Coronary artery (tissue), 2 donors: Measurements from ENCODE around the gene UGT1A8.

Experiments used
- DNase-seq: peaks from one replicate; pipeline ENCODE4 v3.0.0-alpha.2; 2017; ENCODE audit warnings: low spot score
- H3K27ac ChIP-seq, 2 donors: fragments of 200-600 bp; sonication (generic); one replicate each; pipeline ENCODE4 v1.5.1; 2016 to 2019
- H3K4me3 ChIP-seq: fragments of 200-600 bp; sonication (generic); 2 replicates; pipeline ENCODE4 v1.5.1; 2016; ENCODE audit warnings: mild to moderate bottlenecking, moderate library complexity
- TF ChIP-seq, protein P1 (sequence below): fragments of 200-600 bp; sonication (generic); IDR thresholded peaks from one replicate; pipeline ENCODE4 v1.5.1; 2019; ENCODE audit warnings: antibody characterized with exemption

UGT1A8 gene

DNA sequence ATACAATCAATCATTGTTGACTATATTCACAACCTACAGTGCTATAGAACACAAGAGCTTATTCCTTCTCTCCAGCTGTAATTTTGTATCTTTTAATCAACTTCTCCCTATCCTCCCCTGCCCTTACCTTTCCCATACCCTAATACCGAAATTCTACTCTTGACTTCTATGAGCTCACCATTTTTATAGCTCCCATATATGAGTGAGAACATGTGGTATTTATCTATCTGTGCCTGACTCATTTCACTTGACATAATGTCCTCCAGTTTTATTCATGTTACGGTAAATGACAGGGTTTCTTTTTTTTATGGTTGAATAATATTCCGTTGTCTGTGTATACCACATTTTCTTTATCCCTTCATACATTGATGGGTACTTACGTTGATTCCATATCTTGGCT lies 163.3 kb downstream of the UGT1A8 start:
- no peak overlapping the region for H3K27ac ChIP-seq
- no peak for DNase-seq
- TF ChIP-seq, protein P1, sequence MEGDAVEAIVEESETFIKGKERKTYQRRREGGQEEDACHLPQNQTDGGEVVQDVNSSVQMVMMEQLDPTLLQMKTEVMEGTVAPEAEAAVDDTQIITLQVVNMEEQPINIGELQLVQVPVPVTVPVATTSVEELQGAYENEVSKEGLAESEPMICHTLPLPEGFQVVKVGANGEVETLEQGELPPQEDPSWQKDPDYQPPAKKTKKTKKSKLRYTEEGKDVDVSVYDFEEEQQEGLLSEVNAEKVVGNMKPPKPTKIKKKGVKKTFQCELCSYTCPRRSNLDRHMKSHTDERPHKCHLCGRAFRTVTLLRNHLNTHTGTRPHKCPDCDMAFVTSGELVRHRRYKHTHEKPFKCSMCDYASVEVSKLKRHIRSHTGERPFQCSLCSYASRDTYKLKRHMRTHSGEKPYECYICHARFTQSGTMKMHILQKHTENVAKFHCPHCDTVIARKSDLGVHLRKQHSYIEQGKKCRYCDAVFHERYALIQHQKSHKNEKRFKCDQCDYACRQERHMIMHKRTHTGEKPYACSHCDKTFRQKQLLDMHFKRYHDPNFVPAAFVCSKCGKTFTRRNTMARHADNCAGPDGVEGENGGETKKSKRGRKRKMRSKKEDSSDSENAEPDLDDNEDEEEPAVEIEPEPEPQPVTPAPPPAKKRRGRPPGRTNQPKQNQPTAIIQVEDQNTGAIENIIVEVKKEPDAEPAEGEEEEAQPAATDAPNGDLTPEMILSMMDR, result no peak

DNA sequence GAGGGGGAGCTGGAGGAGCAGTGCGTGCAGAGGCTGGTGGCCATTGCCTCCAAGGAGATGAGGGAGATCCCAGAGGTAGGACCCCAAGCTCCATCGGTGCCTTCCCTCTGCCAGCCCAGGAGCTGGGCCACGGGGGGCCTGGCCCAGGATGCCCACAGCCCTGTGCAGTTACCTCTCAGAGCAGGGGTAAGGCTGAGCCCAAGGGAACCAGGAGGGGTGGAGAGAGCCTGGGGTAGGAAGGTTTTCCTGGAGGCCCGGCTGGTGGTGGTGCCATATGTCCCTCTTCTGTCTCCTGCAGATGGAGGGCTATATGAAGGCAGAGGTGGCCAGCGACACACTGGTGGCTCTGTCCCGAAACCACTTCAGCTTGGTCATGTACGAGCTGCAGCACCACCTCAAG lies 172.1 kb downstream of the UGT1A8 start:
- Histone ChIP-seq H3K27ac (no peak overlapping the region), H3K4me3 (no peak overlapping the region)
- TF ChIP-seq, protein P1, result no peak
- DNase-seq, result no peak

More for the DNA sequence above, 163.3 kb downstream of the UGT1A8 start:
- no peak overlapping the region for H3K4me3 ChIP-seq

DNA sequence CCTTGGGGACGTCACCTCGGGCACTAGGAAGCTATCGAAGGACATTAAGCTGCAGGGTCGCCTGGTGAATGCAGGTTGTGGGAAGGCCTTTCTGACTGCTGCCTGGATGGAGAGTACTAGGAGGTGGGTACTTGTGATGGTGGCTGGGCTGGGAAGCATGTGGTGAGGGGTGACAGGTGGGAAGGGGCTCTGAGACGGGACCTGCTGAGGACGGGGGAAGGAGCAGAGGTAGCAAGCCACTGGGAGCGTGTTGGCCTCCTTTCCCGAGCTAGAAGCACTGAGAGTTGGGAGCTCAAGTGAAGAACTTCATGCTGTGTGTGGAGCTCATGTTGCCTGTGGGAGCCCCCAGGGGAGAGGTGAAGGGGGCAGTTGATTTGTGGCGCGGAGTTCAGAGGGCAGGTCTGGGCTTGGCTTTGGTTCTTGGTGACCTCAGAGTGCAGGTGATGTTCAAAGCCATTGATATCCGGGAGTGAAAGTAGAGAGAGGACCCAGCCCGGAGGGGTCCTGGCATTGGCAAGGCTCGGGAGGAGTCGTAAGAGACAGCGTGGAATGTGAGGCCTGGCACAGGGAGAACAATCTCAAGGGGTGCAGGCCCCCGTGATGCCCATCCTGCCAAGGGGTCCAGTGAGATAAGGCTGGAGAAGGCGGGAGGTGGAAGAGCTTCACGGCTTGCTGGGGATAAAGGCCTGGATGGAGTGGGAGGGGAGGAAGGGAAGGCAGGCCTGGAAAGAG lies 173.9 kb downstream of the UGT1A8 start:
- Histone ChIP-seq H3K4me3 (no peak overlapping the region), H3K27ac (no peak overlapping the region)
- TF ChIP-seq, protein P1, result no peak
- DNase-seq, result no peak

DNA sequence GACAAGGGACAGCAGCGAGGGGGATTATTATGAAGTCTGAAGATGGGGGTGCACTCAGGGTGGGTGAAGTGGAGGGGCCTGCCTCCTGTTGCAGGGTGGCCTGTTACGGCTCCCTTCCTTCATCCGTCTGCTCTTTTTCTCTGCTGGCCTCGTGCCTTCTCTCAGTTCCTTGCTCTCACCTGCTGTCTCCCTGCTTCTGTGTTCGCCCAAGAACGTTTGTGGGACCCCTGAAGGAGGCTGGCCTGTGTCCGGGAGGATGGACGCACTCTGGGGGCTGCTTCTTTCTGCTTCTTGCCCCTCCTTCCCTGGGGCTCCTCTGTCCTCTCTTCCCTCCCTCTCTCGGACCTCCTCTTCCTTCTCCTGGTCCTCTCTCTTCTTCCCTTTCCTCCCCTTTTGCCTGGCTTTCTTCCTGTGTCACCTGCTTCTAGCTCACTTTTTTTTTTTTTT lies 174.5 kb downstream of the UGT1A8 start:
- no peak overlapping the region for H3K4me3 ChIP-seq
- no peak overlapping the region for H3K27ac ChIP-seq
- DNase-seq, result no peak
- TF ChIP-seq, protein P1, result no peak

DNA sequence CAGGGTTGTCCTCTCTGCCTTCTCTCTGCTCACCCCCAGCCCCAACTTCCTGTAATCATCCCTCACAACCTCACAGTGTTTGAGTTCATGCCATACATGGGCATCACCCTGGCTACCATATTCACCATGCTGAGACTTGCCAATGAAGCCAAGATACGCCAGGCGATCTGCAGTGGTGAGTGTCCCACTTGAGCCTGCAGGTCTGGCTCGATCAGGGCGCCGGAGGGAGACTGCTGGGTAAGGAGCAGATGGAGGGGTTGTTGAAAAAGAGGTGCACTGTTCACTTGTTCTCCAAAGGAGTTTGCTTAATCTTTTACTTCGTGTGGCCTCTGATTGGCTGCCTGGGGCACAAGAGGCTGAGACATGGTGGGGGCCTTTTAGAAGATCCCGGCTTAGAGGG lies 175.3 kb downstream of the UGT1A8 start:
- Histone ChIP-seq H3K27ac (no peak overlapping the region), H3K4me3 (no peak overlapping the region)
- TF ChIP-seq, protein P1, result no peak
- DNase-seq, result no peak

DNA sequence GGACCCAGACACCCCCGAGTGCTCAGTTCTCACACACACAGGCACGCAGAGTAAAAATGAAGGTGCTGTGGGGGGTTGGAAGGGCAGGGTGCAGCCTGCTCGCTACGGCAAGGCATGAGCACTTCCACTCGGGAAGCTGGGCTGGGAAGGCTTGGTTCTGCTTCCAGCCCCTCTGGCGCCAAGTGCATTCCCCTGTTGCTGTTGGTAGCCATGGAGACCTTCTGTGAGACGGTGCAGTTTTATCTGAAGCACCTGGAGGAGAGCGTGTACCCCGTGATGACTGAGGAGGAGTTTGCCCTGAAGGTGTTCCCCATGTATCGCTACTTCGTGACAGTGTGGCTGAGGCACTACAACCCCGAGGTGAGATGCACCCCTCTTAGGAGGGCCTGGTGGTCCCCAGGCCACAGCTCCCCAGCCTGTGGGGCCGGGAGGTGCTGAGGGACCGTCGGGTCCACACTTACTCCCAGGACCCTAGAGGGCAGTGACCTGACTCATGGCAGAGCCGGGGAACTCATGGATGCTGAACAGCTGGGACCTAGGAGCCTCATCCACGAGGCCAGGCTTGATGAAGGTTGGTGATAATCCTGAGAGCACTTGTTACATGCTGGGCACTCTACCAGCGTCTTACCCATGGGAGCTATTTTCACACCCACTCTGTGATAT lies 176.2 kb downstream of the UGT1A8 start:
- TF ChIP-seq, protein P1, result no peak
- DNase-seq, result no peak
- Histone ChIP-seq H3K4me3 (no peak overlapping the region), H3K27ac (no peak overlapping the region)
